A549 (cell line): ENCODE results near the gene TBC1D14. TPM values are rescaled to one million over a fixed set of nuclear protein-coding genes. Genes with fewer than 3 reads are reported as not detected.

Experiments
- ATAC-seq, 2 experiments: fragments of 200-7000 bp in 1 of 2; fragments of >200 bp in 1 of 2; cut with Nextera tagmentation in 1 of 2; cut with Tn5 transposase in 1 of 2; 3 replicates each; pipeline versions ENCODE4 v1.8.0 to v1.9.1; 2018 to 2020; ENCODE audit warnings: mild to moderate bottlenecking in 1 of 2, moderate library complexity in 1 of 2
- CTCF ChIA-PET: fragments of 300-600 bp; sonication (Branson Sonifier 250); formaldehyde crosslinking; extraction: SDS; loops from one replicate; lab custom pipeline; 2021; ENCODE audit warnings: antibody characterized with exemption, inconsistent platforms; lab: Yijun Ruan, JAX
- POLR2A ChIA-PET: fragments of 350-600 bp; formaldehyde crosslinking; extraction: SDS; loops from one replicate; lab custom pipeline; 2021; ENCODE audit warnings: antibody characterized with exemption, inconsistent platforms; lab: Yijun Ruan, JAX
- DNase-seq, 2 experiments: peaks; one replicate each; pipeline versions ENCODE4 v3.0.0 to v3.0.0-alpha.2; 2011 to 2016; ENCODE audit warnings: low read depth in 1 of 2, low spot score in 1 of 2
- FAIRE-seq: peaks from 2 replicates; lab custom pipeline; 2011; peaks lifted over from hg19 to GRCh38; lab: Jason Lieb, UNC
- H3K27ac ChIP-seq, 2 experiments: fragments of >200 bp; sonication (Bioruptor Twin); formaldehyde crosslinking; 3 replicates each; pipeline ENCODE4 v1.5.1; 2016 to 2017
- H3K4me1 ChIP-seq: fragments of >200 bp; sonication (Bioruptor Twin); formaldehyde crosslinking; 3 replicates; pipeline ENCODE4 v1.6.1; 2016
- H3K4me2 ChIP-seq: fragments of >200 bp; sonication (Bioruptor Twin); formaldehyde crosslinking; 3 replicates; pipeline ENCODE4 v1.6.1; 2016
- H3K4me3 ChIP-seq: fragments of >200 bp; sonication (Bioruptor Twin); formaldehyde crosslinking; 3 replicates; pipeline ENCODE4 v1.5.1; 2016
- H3K9me3 ChIP-seq: fragments of >200 bp; sonication (Bioruptor Twin); formaldehyde crosslinking; 3 replicates; pipeline ENCODE4 v1.6.1; 2016
- ATOH8 ChIP-seq: fragments of 250-450 bp; sonication (Bioruptor Pico); IDR thresholded peaks from 2 replicates; pipeline ENCODE4 v1.5.0; 2020; ENCODE audit warnings: low read depth, mild to moderate bottlenecking, moderate library complexity
- CBX8 ChIP-seq: fragments of 200-600 bp; sonication (generic); IDR thresholded peaks from 2 replicates; pipeline ENCODE4 v1.6.1; 2016
- CHD2 ChIP-seq: fragments of 150-350 bp; IDR thresholded peaks from 2 replicates; pipeline ENCODE4 v1.6.1; 2014; ENCODE audit warnings: low read length; ENCODE audit not compliant: partially characterized antibody
- CHD4 ChIP-seq: fragments of 200-600 bp; sonication (generic); IDR thresholded peaks from 2 replicates; pipeline ENCODE4 v1.6.1; 2016; ENCODE audit warnings: antibody characterized with exemption, mild to moderate bottlenecking, borderline replicate concordance
- ELK1 ChIP-seq: fragments of 150-350 bp; IDR thresholded peaks from 2 replicates; pipeline ENCODE4 v1.6.1; 2014; ENCODE audit warnings: low read depth, mild to moderate bottlenecking, low read length
- FOXS1 ChIP-seq: fragments of 250-450 bp; sonication (Bioruptor Pico); IDR thresholded peaks from 2 replicates; pipeline ENCODE4 v1.5.0; 2020; ENCODE audit warnings: mild to moderate bottlenecking, moderate library complexity
- HES2 ChIP-seq: fragments of >200 bp; sonication (Bioruptor Twin); formaldehyde crosslinking; IDR thresholded peaks from 2 replicates; pipeline ENCODE4 v1.6.1; 2016
- HEYL ChIP-seq: fragments of 250-450 bp; sonication (Bioruptor Pico); IDR thresholded peaks from 2 replicates; pipeline ENCODE4 v1.8.0; 2021; ENCODE audit warnings: mild to moderate bottlenecking, moderate library complexity
- JUN ChIP-seq, 2 experiments: fragments of >200 bp; sonication (Bioruptor Twin); formaldehyde crosslinking; IDR thresholded peaks; 2 replicates in 1 of 2; 3 replicates in 1 of 2; pipeline ENCODE4 v1.6.1; 2016 to 2017
- MAFK ChIP-seq: fragments of 450-650 bp; IDR thresholded peaks from 2 replicates; pipeline ENCODE4 v1.6.1; 2014; ENCODE audit not compliant: partially characterized antibody
- MAZ ChIP-seq: fragments of 150-350 bp; IDR thresholded peaks from 2 replicates; pipeline ENCODE4 v1.6.1; 2014; ENCODE audit warnings: antibody characterized with exemption, low read depth, low read length, borderline replicate concordance
- NFE2L2 ChIP-seq: fragments of 150-350 bp; conservative IDR thresholded peaks from 2 replicates; pipeline ENCODE4 v1.6.1; 2014; ENCODE audit warnings: low read length
- NR3C1 ChIP-seq: fragments of >200 bp; sonication (Bioruptor Twin); formaldehyde crosslinking; IDR thresholded peaks from 3 replicates; pipeline ENCODE4 v1.6.1; 2017
- RAD21 ChIP-seq, 2 experiments: fragments of >200 bp in 1 of 2; sonication (Bioruptor Twin) in 1 of 2; formaldehyde crosslinking in 1 of 2; IDR thresholded peaks in 1 of 2; conservative IDR thresholded peaks in 1 of 2; 2 replicates in 1 of 2; 3 replicates in 1 of 2; pipeline ENCODE4 v1.6.1; 2012 to 2018; ENCODE audit warnings: inconsistent platforms in 1 of 2
- REST ChIP-seq: fragments of 200-600 bp; sonication (generic); IDR thresholded peaks from 2 replicates; pipeline ENCODE4 v1.6.1; 2016; ENCODE audit warnings: antibody characterized with exemption, mild to moderate bottlenecking, moderate library complexity
- RFX5 ChIP-seq: fragments of 450-650 bp; IDR thresholded peaks from 2 replicates; pipeline ENCODE4 v1.7.1; 2014; ENCODE audit warnings: antibody characterized with exemption, mild to moderate bottlenecking, moderate library complexity
- USF2 ChIP-seq: fragments of 450-650 bp; IDR thresholded peaks from 2 replicates; pipeline ENCODE4 v1.6.1; 2014; ENCODE audit warnings: antibody characterized with exemption
- ZFP36 ChIP-seq: fragments of 450-650 bp; IDR thresholded peaks from 2 replicates; pipeline ENCODE4 v1.6.1; 2014; ENCODE audit warnings: borderline replicate concordance; ENCODE audit not compliant: partially characterized antibody
- ZSCAN20 ChIP-seq: fragments of 250-450 bp; sonication (Bioruptor Pico); IDR thresholded peaks from 2 replicates; pipeline ENCODE4 v1.8.0; 2022; ENCODE audit warnings: mild to moderate bottlenecking, moderate library complexity
- WGBS: methylation state at CpG from one replicate; pipeline ENCODE4 v1.1.6; 2017; ENCODE audit errors: missing lambda C conversion rate; 5-methylcytosine and 5-hydroxymethylcytosine counted together
- polyA plus RNA-seq, 4 experiments: library from polyadenylated mRNA; depleted of rRNA in 3 of 4; stranded (reverse); fragments of >200 nt; fragmentation: RNase III in 1 of 4; extraction: RNeasy Plus Mini Kit Qiagen cat#74134 plus additional on column Dnase treatment in 1 of 4; gene quantifications; 2 replicates in 3 of 4; 3 replicates in 1 of 4; pipeline ENCODE4 v1.2.3, GENCODE V29; 2011 to 2017
- TF ChIP-seq, protein P1 (sequence below): fragments of 250-450 bp; sonication (Bioruptor Pico); IDR thresholded peaks from 2 replicates; pipeline ENCODE4 v1.5.0; 2021; ENCODE audit warnings: mild to moderate bottlenecking, moderate library complexity, borderline replicate concordance

Gene TBC1D14
- polyA plus RNA-seq, 2 of the 4 experiments (the other 2 are of a cell fraction) = 30.2 to 39.0 TPM

- FAIRE-seq (no peak), DNase-seq (no peak), ATAC-seq (no peak)
- Histone ChIP-seq H3K4me1 (no peaks in the 10 kb centered on the region), H3K9me3 (no peaks in the 10 kb centered on the region), H3K4me2 (no peak overlapping the region), H3K4me3 (no peak overlapping the region), H3K27ac (no peak overlapping the region)
- TF ChIP-seq CHD4 = no peak
- POLR2A ChIA-PET = no interaction called here
- CTCF ChIA-PET = interaction anchor here (1.4 to 3.7 kb wide), 2 partner anchors 9 kb away, joined by 3 to 16 read pairs; partner anchors contain the start of gene TADA2B
- 94% methylated on average over 11 of the region's 14 CpGs for WGBS
Measured at GRCh38 chr4:7052313-7052712, 142.7 kb downstream of the TBC1D14 start.

DNA sequence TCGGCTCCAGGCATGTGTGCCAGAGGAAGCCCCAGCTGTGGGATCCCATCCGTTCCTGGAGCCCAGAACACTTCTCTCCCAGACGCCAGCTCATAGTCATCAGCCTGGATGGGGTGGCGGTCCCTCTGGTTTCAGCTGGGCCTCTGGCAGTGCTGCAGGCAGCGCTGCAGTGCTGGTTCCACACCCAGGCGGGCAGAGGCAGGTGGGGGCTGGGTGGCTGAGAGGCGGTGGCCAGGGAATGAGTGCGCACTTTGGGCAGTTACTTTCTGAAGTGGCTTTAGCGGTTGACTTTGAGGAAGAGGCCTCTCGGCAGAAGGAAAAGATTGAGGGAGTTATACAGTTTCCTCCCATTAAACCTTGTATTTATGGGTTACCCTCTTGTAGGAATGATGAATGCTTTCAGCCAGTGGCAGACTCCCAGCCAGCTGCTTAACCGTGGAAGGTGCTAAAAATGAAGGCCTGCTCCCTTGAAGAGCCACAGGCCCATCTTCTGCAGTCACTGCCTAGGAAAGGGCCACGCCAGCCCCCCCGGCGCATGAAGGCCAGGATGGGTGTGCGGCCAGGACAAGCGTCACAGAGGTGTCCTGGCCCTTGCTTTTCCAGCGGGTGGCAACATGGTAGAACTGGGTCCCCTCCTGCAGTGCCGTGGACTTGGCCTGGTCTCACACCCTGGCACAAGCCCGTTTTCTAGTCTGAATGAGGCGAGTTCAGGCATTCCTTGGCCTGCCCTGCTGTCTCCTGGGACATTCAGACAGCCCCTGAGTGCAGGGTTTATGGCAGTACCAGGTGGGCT lies 143.5 kb downstream of the TBC1D14 start:
- ChIA-PET POLR2A (interaction anchor here (1.4 kb wide), 1 partner anchor 10 kb away, joined by 4 read pairs; the partner anchor contains the start of gene TADA2B), CTCF (interaction anchor here (3.7 kb wide), 1 partner anchor 10 kb away, joined by 16 read pairs; the partner anchor contains the start of gene TADA2B)
- Histone ChIP-seq H3K4me1 (no peaks in the 10 kb centered on the region), H3K4me2 (no peak overlapping the region), H3K27ac (no peak overlapping the region), H3K9me3 (no peaks in the 10 kb centered on the region)
- ATAC-seq = no peak
- no peak for TF ChIP-seq ELK1
- TF ChIP-seq CBX8 = no peak
- no peak for TF ChIP-seq ZSCAN20 (CRISPR knock-in tag)
- TF ChIP-seq HES2 = no peak
- TF ChIP-seq REST = no peak
- TF ChIP-seq NFE2L2 = no peak
- TF ChIP-seq ATOH8 (CRISPR knock-in tag) = no peak
- TF ChIP-seq MAZ = no peak
- no peak for TF ChIP-seq CHD4
- no peak for TF ChIP-seq USF2
- TF ChIP-seq NR3C1 = no peak
- TF ChIP-seq JUN (IDR thresholded peaks at IDR 0.05) = no peak
- no peak for TF ChIP-seq ZFP36
- TF ChIP-seq, protein P1, sequence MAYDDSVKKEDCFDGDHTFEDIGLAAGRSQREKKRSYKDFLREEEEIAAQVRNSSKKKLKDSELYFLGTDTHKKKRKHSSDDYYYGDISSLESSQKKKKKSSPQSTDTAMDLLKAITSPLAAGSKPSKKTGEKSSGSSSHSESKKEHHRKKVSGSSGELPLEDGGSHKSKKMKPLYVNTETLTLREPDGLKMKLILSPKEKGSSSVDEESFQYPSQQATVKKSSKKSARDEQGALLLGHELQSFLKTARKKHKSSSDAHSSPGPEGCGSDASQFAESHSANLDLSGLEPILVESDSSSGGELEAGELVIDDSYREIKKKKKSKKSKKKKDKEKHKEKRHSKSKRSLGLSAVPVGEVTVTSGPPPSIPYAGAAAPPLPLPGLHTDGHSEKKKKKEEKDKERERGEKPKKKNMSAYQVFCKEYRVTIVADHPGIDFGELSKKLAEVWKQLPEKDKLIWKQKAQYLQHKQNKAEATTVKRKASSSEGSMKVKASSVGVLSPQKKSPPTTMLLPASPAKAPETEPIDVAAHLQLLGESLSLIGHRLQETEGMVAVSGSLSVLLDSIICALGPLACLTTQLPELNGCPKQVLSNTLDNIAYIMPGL (CRISPR knock-in tag) = no peak
- TF ChIP-seq CHD2 = no peak
- TF ChIP-seq RAD21 (conservative IDR thresholded peaks at IDR 0.05 in 1 of 2, IDR thresholded peaks at IDR 0.05 in 1 of 2) = no peak
- TF ChIP-seq HEYL = no peak
- TF ChIP-seq RFX5 = no peak
- no peak for TF ChIP-seq MAFK
- no peak for TF ChIP-seq FOXS1 (CRISPR knock-in tag)
- TF ChIP-seq, all 56 proteins: peak for 0
- FAIRE-seq (no peak), DNase-seq (no peak)
- no peak overlapping the region for H3K4me3 ChIP-seq
- 95% methylated on average over 11 of the region's 20 CpGs for WGBS
